HG03520 (cell line): ENCODE data around the gene CD40.

ENCODE experiments used
- ATAC-seq: cut with Tn5 transposase; IDR thresholded peaks from one replicate; pipeline ENCODE4 v1.9.1; 2021; ENCODE audit warnings: mild to moderate bottlenecking, moderate library complexity; ENCODE audit not compliant: unreplicated experiment

CD40 gene

DNA sequence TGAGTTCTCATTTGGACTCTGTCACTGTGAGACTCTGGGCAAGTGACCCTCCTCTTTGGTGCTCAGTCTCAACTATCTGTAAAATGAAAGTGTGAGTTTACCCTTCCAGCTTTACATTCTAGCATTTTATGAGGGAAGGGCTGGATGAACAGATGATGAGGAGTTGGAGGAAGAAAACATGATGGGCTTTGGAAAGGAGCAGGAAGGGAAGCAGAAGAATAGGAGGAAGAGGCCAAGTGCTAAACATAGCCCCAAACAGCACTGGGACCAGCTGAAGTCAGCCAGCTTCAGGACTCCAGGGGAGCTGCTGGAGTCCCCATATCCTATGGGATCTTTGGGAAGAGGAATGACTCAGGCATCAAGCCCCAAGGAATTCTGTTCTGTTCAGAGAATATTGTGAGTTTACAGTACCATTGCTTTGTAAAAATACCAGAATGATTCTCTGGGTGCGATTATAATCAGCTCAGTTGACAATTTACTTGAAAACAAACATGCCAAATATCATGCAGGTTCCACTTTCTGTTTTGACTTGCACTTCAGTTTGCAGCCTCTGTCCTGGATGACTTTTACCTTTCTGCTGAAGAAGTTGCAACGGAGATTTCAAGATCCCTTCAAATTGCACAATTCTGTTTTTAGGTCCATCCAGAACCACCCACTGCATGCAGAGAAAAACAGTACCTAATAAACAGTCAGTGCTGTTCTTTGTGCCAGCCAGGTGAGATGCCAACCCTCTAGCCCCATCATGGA is 3.2 kb downstream of the CD40 start:
- no peak for ATAC-seq

DNA sequence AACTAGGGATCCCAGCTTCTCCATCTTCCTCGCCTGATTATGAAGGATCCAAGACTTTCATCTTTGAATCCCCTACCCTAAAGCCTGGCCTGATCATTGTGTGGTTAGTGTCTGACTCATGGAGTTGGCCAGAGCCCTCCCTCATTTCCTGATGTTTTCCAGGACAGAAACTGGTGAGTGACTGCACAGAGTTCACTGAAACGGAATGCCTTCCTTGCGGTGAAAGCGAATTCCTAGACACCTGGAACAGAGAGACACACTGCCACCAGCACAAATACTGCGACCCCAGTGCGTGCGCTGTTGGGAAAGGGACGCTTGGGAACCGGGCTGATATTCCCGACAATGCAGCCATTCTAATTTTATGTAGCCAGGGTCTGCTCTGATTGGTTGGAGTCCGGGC is 4.0 kb downstream of the CD40 start:
- no peak for ATAC-seq

- ATAC-seq: no peak
These were observed 4.7 kb downstream of the CD40 start for GRCh38 chr20:46122516-46123481.

DNA sequence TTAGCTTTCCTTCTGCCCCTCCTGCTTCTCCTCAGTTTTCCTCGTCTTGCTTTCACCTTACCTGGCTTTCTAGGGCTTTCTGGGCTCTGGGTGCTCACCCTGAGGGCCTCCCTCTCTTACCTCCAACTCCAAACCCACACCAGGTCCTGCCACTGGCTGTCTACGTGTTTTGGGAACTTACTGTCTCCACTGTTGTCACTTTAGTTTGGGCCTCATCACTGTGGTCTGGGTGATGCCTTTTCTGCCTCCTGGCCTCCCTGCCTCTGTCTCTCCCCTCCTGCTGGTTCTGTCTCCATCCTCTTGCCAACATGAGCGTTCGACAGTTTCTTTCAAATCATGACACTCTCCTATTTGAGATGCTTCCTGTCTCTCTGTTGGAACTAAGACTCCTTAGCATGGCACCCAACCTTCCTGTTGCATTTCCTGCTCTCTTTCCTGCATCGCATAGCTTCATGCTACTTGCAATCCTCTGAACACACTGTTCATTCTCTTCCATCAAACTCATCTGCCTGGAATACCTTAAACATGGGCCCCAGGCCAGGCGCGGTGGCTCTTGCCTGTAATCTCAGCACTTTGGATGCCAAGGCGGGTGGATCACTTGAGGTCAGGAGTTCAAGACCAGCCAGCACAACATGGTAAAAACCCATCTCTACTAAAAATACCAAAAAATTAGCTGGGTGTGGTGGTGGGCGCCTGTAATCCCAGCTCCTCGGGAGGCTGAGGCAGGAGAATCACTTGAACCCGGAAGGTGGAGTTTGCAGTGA is 5.5 kb downstream of the CD40 start:
- no peak for ATAC-seq

DNA sequence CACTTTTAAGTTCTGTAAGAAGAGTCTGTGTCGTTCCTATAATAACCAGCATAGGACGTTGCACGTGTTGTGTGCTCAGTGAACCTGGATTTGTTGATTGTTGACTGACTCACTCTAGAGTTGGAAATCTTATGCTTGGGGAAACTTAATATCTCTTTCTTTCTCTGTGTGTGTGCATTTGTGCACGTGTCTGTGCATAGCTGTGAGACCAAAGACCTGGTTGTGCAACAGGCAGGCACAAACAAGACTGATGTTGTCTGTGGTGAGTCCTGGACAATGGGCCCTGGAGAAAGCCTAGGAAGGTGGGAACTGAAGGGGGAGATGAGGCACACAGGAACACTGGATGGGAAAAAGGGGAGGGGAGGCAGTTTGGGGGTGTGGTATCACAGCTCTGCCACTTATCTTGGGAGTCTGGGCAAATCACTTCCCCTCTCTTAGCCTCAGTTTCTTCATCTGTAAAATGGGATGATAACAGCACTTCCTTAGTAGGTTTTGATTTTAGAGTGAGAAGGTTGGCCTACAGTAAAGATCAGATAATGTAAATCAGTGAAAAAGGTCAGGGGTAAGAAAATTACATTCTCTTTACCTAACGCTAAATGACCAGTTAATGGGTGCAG is 8.4 kb downstream of the CD40 start:
- ATAC-seq: no peak

DNA sequence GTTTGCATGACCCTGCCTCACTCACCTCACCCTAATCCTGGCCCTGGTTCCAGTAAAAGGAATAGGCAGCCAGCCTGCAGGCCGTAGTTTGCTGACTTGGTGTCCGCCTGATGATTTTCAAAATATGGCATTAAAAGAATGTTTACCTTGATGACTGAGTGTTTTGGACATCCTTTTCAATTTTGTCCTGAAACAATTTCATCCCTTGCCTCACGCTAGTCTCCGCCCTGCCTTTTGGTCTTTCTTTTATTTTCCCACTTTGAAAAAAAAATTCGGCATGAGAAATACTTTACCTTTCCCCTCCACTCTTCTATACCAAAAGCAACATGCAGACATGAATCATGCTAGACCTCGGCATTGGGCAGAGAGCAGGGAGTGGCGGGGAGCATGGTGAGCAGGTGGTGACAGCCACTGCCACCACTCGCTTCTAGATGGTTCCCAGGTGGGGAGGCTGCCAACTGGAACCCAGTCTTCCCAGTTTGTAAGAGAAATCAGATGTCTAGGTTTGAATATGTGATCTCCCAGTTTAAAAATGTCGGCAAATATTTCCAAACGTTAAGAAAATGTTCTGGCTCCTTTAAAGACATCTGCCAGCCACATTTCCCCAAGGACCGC is 9.4 kb downstream of the CD40 start:
- no peak for ATAC-seq

- ATAC-seq: no peak
These were observed 10.4 kb downstream of the CD40 start for GRCh38 chr20:46128310-46129151.

DNA sequence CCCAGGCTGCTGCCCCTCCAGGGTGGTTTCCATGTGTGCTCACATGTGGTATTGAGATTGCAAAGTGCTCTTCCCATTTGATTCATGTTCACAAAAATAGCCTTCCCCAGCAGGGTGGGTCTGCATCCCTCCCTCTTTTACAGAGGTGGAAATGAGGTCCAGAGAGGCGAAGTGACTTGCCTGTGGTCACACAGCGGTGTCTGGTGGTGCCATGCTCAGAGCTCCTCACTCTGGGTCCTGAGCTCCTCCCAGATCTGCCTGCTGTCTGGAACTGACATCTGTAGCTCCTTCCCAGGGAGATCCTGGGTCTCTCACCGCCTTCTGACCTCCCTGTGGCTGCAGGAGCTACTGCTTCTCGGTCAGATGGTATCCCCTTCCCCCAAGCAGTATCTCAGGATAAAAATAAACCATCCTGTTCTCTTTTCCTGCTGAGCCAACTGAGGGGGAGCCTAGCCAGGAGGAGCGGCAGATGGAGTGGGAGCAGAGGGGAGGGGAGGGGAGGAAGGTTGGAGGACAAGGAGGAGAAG is 11.9 kb downstream of the CD40 start:
- ATAC-seq: no peak

DNA sequence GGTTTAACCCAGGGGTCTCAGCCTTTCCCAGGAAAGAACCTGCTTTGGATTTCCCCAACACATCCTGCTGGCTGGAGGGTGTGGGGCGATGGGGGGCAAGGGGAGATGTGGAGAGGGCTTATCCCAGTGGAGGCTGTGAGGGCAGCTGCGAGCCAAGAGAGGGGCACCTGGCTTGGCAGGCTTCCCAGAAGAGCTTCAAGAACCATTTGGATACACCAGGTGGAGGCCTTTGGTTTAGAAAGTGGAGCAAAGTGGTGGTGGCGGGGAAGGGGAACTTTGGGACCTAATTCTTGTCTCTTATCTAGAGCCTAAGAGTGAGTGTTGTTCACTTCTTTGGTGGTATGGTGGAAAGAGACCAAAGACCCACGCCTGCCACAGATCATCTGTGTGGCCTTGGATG is 12.4 kb downstream of the CD40 start:
- ATAC-seq: no peak

GRCh38 chr20:46131396-46131795 is 13.3 kb downstream of the CD40 start:
- ATAC-seq: no peak

DNA sequence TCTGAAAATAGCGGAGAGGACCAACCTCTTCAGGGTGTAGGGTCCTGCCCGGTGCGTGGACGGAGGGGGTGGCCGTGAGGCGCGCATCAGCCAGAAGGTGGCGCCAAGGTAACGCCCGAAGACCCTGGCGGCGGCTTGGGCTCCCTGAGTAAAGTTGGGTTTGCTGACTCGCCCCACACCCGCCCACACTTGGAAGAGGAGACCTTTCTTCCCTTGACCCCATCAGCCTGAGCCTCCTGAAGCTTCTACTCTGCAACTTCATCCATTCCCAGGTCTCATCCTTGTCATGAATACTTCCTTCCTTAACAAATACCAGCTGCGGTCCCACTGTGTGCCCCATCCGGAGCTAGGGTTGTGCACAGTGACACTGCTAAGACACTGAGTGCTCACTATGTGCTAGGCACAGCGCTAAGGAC is 14.6 kb downstream of the CD40 start:
- ATAC-seq: no peak

DNA sequence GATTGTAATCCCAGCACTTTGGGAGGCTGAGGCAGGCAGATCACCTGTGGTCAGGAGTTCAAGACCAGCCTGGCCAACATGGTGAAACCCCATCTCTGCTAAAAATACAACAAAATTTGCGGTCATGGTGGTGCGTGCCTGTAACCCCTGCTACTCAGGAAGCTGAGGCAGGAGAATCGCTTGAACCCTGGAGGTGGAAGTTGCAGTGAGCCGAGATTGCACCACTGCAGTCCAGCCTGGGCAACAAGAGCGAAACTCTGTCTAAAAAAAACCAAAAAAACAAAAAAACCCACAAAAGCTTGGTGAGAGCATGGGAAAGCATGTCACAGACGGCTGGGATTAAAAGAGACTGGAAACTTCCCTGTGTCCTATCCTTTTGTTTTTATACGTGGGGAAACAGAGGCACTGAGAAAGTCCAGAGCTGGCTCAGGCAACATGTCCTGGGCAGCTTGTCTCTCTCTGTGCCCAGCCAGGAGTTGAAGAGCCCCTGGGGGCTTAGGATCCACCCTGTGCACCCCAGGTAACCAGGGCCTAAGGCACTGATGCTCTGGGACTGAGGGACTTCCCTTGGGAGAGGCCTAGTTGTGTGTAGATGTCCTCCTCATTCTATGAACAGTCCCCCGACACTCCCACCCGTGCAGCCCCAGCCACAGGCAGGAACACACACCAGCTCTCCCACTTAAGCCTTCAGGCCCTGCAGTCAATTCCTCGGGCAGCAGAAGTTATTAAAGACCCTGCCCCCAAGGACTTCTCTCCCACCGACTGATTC is 16.0 kb downstream of the CD40 start:
- no peak for ATAC-seq

- no peak for ATAC-seq
These were observed 16.6 kb downstream of the CD40 start for GRCh38 chr20:46134716-46135115.

GRCh38 chr20:46135856-46136633 is 17.9 kb downstream of the CD40 start:
- no peak for ATAC-seq

GRCh38 chr20:46137816-46138215 is 19.7 kb downstream of the CD40 start:
- ATAC-seq: no peak

GRCh38 chr20:46139266-46139889 is 21.3 kb downstream of the CD40 start:
- ATAC-seq: no peak

DNA sequence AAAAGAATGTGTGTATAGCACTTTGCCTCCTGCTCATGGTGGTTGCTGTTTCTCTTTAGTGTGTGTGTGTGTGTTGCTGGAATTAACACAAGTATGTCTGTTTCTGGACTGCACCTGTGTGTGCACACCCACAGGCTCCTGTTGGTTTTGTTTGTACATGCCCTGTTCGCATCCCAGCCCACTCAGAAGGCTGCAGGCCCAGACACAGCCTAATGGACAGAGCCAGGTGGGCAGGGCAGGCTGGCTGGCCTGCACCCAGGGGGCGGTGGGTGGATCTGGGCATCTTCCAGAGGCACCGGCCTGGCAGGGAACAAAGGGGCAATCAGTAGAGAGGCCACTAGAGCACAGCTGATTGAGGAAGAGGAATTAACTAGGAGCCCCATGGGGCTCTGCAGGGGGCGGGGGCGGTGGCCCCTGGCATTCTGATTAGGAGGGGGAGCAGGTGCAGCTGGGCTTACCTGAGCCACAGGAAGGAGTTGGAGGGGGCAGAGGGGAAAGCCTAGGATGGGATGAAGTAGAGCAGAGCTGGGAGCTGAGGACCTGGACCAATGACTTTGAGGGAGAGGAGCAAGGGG is 21.9 kb downstream of the CD40 start:
- no peak for ATAC-seq
